NB4 (cell line): ENCODE measurements around the gene CARM1.
"Not testable (repeated sequence)": the region's sequence is repeated elsewhere in the genome, so short reads cannot be mapped to it uniquely, and the experiment has no call there.

ENCODE experiments used
- DNase-seq: peaks from one replicate; pipeline ENCODE4 v3.0.0; 2010; ENCODE audit warnings: low read depth
- H3K4me3 ChIP-seq: one replicate; pipeline ENCODE4 v1.5.1; 2011; ENCODE audit warnings: mild to moderate bottlenecking, low read depth, low read length, moderate library complexity
- MYC ChIP-seq: IDR thresholded peaks from 2 replicates; pipeline ENCODE4 v1.6.1; 2011; ENCODE audit warnings: low read depth, low read length
- POLR2A ChIP-seq: IDR thresholded peaks from 2 replicates; pipeline ENCODE4 v1.6.1; 2011; ENCODE audit warnings: mild to moderate bottlenecking; ENCODE audit not compliant: insufficient read length; ENCODE audit errors: extremely low read depth
- TF ChIP-seq, protein P1 (sequence below): IDR thresholded peaks from one replicate; pipeline ENCODE4 v1.5.1; 2012; ENCODE audit warnings: low read depth, low read length
- TF ChIP-seq, protein P2 (sequence below): IDR thresholded peaks from 2 replicates; pipeline ENCODE4 v1.6.1; 2011; ENCODE audit warnings: low read depth, low read length

The CARM1 gene

GRCh38 chr19:10864538-10864899 lies 6.8 kb upstream of the CARM1 start:
- peak; percentile 77 for DNase-seq
- no peak overlapping the region for H3K4me3 ChIP-seq
- TF ChIP-seq POLR2A (no peak), MYC (peak; percentile 48)
- TF ChIP-seq, protein P1, sequence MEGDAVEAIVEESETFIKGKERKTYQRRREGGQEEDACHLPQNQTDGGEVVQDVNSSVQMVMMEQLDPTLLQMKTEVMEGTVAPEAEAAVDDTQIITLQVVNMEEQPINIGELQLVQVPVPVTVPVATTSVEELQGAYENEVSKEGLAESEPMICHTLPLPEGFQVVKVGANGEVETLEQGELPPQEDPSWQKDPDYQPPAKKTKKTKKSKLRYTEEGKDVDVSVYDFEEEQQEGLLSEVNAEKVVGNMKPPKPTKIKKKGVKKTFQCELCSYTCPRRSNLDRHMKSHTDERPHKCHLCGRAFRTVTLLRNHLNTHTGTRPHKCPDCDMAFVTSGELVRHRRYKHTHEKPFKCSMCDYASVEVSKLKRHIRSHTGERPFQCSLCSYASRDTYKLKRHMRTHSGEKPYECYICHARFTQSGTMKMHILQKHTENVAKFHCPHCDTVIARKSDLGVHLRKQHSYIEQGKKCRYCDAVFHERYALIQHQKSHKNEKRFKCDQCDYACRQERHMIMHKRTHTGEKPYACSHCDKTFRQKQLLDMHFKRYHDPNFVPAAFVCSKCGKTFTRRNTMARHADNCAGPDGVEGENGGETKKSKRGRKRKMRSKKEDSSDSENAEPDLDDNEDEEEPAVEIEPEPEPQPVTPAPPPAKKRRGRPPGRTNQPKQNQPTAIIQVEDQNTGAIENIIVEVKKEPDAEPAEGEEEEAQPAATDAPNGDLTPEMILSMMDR = peak; percentile 95
- TF ChIP-seq, protein P2, sequence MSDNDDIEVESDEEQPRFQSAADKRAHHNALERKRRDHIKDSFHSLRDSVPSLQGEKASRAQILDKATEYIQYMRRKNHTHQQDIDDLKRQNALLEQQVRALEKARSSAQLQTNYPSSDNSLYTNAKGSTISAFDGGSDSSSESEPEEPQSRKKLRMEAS = peak; percentile 33; the same call in 1 of the 2 replicates

- no peak for DNase-seq
- TF ChIP-seq POLR2A (no peak), MYC (no peak)
- TF ChIP-seq, protein P1 = no peak
- TF ChIP-seq, protein P2 = no peak
Measured at GRCh38 chr19:10866495-10866894, 4.9 kb upstream of the CARM1 start.

GRCh38 chr19:10868872-10869547 lies 2.3 kb upstream of the CARM1 start:
- no peak overlapping the region for H3K4me3 ChIP-seq
- no peak for TF ChIP-seq MYC
- TF ChIP-seq, protein P1 = no peak

More at GRCh38 chr19:10866495-10866894, 4.9 kb upstream of the CARM1 start:
- no peak overlapping the region for H3K4me3 ChIP-seq

GRCh38 chr19:10869872-10870311 lies 1.5 kb upstream of the CARM1 start:
- peak; percentile 1 for TF ChIP-seq POLR2A
- not testable (repeated sequence) for DNase-seq, H3K4me3 ChIP-seq

More at GRCh38 chr19:10868872-10869547, 2.3 kb upstream of the CARM1 start:
- no peak for DNase-seq

DNA sequence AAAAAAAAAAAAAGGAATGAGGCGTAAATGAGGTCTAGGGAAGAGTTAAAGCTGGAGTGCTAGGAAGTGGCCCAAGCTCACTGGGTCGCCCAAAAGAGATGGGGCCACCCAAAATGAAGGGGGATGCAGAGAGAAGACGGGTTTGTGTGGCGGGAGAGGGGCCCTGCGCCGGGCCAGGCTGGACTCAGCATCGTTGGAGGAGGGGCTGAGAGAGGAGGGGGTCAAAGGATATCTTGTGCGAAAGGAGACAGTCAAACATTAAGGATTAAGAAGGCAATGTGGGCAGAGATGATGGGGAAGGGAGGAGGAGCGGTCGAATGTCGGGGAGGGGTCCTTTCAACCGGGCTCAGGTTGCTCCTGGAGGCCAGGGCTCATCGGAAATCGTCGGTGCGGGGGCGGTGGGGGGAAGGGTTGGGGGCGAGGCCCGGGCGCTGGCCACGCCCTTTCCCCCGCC lies 825 bp upstream of the CARM1 start:
- TF ChIP-seq POLR2A (peak; percentile 5), MYC (no peak; the same call in none of the 2 replicates)

DNA sequence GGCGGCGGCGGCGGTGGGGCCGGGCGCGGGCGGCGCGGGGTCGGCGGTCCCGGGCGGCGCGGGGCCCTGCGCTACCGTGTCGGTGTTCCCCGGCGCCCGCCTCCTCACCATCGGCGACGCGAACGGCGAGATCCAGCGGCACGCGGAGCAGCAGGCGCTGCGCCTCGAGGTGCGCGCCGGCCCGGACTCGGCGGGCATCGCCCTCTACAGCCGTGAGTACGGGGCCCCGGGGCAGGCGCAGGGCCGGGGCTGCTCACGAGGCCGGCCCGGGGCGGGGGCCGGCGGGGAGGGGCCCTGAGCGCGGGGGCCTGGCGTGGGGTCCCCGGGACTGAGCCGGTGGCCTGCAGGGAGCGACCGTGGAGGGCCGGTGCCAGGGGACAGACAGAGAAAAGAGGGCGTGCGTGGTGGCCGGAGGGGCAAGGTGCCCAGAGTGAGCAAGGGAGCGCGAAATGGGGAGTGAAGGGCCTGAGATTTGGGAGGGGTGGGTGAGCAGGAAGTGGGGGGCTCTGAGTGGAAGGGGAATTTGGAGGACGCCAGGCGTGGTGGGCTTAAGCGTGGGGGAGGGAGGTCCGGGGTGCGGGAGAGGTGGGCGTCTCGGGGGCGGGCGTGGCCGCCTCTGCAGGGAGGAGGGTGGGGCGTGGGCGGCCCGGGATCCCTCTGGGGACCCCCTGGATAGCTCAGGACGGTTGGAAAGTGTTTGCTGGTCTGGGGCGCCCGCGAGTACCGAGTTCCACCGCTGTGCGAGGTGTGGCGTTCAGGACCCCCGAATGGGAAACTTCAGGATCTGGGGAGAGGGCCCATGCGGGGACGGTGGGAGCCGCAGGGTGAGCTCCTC lies 575 bp downstream of the CARM1 start:
- peak overlapping the region; percentile 64 for H3K4me3 ChIP-seq
- TF ChIP-seq MYC (no peak), POLR2A (no peak)
- TF ChIP-seq, protein P1 = no peak
- TF ChIP-seq, protein P2 = no peak
- DNase-seq = peak; percentile 42

More for the DNA sequence above, 825 bp upstream of the CARM1 start:
- DNase-seq = no peak
- H3K4me3 ChIP-seq = peak overlapping the region; percentile 50
